K562 (cell line): ENCODE results near the gene TTC13.

Experiments
- GATA2 ChIP-seq: sonication (generic); formaldehyde crosslinking; IDR thresholded peaks from 2 replicates; pipeline ENCODE4 v1.4.0; 2020; ENCODE audit warnings: mild to moderate bottlenecking, missing genetic modification reagents
- HCFC1 ChIP-seq: IDR thresholded peaks from 2 replicates; pipeline ENCODE4 v1.6.1; 2012; ENCODE audit warnings: low read depth, low read length, improper control_type of control experiment
- HNRNPL ChIP-seq: fragments of 200-400 bp; formaldehyde crosslinking; IDR thresholded peaks from 2 replicates; pipeline ENCODE4 v1.6.1; 2017; ENCODE audit warnings: low read depth, mild to moderate bottlenecking, low read length
- TF ChIP-seq, protein P1 (sequence below), 3 experiments: IDR thresholded peaks in 2 of 3; conservative IDR thresholded peaks in 1 of 3; 2 replicates each; pipeline ENCODE4 v1.5.1; 2011 to 2012; ENCODE audit warnings: low read length in 3 of 3, mild to moderate bottlenecking in 3 of 3, control low read depth in 2 of 3, improper control_type of control experiment in 1 of 3, inconsistent platforms in 1 of 3, low read depth in 1 of 3, mixed read lengths in 1 of 3, moderate library complexity in 1 of 3; ENCODE audit not compliant: insufficient read depth in 2 of 3
- TF ChIP-seq, protein P2 (sequence below): fragments of 250-450 bp; sonication (Bioruptor Pico); IDR thresholded peaks from 2 replicates; pipeline ENCODE4 v1.8.0; 2022; ENCODE audit warnings: moderate library complexity, mild to moderate bottlenecking, inconsistent platforms

DNA sequence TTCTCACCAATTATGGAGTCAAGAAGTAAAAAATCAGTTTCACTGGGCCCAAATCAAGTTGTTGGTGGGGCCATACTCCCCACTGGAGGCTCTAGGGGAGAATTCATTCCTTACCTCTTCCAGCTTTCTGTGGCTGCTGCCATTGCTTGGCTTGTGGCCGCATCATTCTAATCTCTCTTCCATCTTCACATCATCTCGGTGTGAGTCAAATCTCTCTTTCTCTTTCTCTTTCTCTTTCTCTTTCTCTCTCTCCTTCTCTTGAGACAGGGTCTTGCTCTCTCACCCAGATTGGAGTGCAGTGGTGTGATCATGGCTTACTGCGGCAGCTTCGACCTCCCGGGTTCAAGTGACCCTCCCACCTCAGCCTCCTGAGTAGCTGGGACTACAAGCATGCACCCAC lies 33.3 kb upstream of the TTC13 start:
- TF ChIP-seq HNRNPL (no peak), HCFC1 (no peak), GATA2 (CRISPR knock-in tag) (no peak)
- TF ChIP-seq, protein P1, sequence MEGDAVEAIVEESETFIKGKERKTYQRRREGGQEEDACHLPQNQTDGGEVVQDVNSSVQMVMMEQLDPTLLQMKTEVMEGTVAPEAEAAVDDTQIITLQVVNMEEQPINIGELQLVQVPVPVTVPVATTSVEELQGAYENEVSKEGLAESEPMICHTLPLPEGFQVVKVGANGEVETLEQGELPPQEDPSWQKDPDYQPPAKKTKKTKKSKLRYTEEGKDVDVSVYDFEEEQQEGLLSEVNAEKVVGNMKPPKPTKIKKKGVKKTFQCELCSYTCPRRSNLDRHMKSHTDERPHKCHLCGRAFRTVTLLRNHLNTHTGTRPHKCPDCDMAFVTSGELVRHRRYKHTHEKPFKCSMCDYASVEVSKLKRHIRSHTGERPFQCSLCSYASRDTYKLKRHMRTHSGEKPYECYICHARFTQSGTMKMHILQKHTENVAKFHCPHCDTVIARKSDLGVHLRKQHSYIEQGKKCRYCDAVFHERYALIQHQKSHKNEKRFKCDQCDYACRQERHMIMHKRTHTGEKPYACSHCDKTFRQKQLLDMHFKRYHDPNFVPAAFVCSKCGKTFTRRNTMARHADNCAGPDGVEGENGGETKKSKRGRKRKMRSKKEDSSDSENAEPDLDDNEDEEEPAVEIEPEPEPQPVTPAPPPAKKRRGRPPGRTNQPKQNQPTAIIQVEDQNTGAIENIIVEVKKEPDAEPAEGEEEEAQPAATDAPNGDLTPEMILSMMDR (IDR thresholded peaks at IDR 0.05 in 2 of 3, conservative IDR thresholded peaks at IDR 0.05 in 1 of 3; ENCODE audit: insufficient read depth in 2 of 3, low read depth in 1 of 3, low read length in 3 of 3): no peak
- TF ChIP-seq, protein P2, sequence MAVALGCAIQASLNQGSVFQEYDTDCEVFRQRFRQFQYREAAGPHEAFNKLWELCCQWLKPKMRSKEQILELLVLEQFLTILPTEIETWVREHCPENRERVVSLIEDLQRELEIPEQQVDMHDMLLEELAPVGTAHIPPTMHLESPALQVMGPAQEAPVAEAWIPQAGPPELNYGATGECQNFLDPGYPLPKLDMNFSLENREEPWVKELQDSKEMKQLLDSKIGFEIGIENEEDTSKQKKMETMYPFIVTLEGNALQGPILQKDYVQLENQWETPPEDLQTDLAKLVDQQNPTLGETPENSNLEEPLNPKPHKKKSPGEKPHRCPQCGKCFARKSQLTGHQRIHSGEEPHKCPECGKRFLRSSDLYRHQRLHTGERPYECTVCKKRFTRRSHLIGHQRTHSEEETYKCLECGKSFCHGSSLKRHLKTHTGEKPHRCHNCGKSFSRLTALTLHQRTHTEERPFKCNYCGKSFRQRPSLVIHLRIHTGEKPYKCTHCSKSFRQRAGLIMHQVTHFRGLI (CRISPR knock-in tag): no peak
